Measurements from ENCODE around the gene GALNT12.

GALNT12 gene

GRCh38 chr9:98783518-98784226, 23.8 kb upstream of the GALNT12 start:
- DNase-seq (ENCODE audit: low spot score) = no peak

DNA sequence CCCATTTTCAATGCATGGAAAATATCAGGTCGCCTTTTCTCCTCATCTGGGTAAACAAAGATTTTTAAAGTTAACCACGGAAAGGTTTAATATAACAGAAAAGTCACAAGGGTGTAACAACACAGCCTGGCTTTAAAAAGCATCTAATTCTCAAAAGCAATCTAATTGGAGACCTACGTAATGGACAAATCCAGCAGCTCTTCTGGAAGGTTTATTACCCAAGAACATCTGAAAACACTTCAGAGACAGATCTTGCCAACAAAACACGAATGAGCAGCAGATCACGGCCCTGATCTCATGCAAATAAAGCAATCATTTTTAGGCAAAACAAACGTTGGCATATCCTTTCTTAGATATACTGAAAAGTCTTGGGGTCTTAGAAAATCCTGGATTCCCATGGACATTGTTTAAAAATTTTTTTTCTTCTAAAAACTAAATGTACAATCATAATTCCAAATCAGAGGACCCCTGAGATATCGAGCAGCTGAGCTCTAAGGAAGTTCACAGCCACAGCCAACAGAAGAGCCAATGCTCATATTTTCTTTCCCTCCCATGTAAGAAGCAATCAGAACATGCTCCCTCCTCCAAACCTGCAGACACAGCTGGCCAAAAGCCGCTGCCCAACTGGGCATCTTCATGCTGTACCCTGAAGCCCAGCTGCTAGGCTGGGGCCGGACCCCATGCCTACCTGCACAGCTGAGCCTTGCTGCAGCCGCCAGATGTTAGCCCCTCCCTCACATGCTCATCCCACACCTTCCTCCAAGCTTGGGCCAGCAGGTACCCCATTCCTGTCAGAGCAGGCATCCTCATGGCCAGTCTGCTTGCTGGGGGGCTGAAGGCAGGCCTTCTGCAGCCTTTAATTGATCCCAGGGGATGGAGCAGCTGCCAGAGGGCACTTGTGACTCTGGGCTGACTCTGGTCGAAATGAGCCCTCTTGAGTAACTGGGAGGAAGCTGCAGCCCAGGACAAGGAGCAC, 22.4 kb upstream of the GALNT12 start:
- no peak for DNase-seq (ENCODE audit: low spot score)

DNA sequence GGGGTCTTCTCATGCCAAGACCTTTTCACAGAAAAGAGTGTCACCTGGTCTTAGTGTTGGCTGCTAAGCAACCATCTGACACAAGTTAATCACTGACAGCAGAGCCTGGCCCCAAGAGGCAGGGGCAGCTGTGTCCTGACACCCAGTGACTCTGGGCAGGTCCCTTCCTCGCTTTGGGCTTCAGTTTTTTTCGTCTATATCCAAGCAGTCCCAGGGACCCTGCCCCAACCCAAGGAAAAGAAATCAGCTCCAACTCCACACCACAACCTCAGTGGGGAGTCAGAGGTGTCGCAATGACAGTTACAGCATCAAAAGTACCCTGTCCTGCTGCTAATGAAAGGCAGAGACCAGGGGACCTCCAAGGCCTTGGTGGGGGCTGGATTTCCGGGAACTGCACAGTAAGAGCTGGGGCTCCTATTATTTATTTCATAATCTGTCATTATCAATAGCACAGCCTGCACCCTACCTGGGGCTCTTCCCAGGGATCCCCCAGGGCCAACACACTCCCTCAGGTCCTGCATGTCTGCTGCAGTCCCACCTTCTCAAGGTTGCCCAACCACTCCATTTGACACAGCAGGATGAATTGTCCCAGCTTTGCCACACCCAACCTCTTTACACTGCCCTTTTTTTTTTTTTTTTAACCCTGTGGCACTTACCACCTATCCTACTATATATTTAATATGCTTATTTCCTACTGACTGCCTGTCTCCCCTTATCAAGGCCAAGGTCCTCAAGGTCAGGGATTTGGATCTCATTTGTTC, 20.5 kb upstream of the GALNT12 start:
- no peak for DNase-seq (ENCODE audit: low spot score)

DNA sequence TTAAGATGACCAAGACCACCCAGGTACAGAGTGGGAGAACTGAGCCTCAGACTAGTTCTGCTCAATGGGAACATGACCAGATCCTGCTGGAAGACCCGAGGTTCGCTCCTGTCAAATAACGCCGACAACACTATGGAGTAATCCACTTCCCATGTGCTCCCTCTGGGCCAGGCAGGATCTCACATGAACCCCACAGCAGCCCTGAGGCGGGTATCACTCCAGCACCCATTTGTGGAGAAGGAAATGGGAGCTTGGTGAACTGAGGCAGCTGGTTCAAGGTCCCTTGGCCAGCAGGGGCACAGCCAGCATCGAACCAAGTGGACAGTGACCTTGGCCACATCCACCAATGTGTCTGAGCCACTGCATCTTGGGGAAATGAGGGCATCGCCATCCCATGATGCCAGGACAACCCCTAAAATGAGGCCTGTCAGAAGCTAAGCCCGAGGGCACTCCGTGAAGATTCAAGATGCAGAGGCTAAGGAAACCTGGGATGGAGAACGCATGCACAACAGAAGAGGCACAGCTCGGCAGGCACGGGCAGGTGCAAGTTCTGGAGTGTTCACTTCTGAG, 19.6 kb upstream of the GALNT12 start:
- no peak for DNase-seq (ENCODE audit: low spot score)

DNA sequence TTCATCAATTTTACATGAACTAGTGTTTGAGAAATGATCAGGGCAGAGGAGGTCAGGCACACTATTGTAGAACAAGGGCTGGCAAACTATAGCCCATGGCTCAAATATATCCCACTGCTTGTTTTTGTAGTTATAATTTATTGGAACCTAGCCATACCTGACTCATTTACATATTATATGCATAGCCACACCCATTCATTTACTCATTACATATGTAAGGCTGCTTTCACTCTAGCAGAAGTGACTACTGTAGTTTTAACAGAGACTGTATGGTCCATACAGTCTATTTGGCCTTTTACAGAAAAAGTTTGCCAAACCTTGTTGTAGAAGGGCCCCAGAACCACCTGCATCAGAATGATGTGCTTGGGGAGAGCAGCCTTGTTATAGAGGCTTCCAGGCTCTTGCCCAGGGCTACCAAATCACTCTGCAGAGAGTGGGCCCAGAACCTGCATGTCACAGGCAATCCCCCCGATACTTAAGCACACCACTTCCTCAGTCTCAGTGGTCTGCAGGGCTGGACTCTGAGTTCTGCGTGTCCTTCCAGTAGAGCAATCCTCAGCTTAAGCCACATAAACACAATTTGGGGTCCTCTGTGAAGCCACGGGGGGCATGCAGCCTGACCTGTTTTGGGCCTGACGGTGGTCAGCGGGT, 17.9 kb upstream of the GALNT12 start:
- no peak for DNase-seq (ENCODE audit: low spot score)

DNA sequence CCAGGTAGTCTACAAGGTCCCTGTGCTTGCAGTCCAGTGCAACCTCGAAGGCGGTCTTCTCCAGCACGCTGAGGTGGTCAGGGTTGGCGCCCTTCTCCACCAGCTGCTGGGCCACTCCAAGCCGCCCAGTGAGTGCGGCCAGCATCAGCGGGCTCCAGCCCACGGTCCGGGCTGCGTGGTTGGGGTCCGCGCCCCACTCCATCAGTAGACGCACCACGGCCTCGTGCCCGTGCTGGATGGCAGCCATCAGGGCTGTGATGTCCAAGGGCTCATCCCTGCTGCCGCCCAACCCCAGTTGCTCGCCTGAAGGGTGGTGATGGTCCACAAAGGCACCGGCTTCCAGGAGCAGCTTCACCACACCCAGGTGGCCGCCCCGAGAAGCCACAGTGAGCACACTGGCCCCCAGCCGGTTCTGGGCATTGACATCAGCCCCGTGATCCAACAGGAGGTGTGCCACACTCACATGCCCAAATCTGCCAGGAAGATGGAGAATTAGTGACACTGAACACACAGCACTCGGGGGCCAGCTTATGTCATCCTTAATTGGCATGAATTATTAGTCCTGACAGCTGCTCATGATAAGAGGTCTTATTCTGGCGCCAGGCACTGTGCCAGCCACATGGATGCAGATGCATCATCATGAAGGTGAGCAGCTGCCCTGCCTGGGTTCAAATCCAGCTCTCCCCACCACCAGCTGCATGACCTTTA, 17.2 kb upstream of the GALNT12 start:
- DNase-seq (ENCODE audit: low spot score) = no peak

DNA sequence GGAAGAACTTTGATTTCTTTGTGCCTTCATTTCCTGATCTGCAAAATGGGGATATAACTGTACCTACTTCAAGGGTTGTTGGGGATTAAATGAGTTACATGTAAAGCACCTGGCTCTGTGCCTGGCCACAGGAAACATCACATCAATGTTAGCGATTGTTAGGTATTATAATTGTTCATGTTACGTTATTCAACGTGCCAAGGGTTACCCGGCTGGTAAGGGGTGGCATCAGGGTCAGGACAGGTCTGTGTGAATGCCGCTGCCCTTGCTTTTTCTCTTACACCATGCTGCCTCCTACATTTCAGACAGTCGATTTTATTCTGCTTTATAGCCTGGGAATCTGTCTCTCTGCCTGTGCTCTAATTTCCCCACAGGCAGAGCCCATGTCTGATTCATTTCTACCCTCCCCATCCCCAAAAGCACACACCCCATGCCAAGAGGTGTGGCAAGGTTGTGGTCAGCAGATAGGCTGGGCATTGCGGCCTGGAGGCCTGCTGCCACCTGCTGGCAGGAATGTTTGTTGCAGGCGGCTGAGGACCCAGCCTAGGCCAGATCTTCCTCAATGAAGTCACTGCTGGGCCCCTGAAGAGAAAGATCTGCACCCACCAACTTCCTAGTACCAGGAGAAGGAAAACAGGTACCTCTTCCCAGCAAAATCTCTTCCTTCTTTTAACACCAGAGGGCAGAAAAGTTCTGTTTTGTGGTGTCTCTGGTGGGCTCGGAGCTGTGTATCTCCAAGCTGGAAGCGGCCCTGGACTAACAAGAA, 16.4 kb upstream of the GALNT12 start:
- DNase-seq (ENCODE audit: low spot score) = peak; percentile 43

GRCh38 chr9:98791608-98792490, 15.6 kb upstream of the GALNT12 start:
- DNase-seq (ENCODE audit: low spot score) = no peak

GRCh38 chr9:98793031-98793430, 14.4 kb upstream of the GALNT12 start:
- DNase-seq (ENCODE audit: low spot score) = no peak

- no peak for DNase-seq (ENCODE audit: low spot score)
Measured at GRCh38 chr9:98794802-98795201, 12.7 kb upstream of the GALNT12 start.

DNA sequence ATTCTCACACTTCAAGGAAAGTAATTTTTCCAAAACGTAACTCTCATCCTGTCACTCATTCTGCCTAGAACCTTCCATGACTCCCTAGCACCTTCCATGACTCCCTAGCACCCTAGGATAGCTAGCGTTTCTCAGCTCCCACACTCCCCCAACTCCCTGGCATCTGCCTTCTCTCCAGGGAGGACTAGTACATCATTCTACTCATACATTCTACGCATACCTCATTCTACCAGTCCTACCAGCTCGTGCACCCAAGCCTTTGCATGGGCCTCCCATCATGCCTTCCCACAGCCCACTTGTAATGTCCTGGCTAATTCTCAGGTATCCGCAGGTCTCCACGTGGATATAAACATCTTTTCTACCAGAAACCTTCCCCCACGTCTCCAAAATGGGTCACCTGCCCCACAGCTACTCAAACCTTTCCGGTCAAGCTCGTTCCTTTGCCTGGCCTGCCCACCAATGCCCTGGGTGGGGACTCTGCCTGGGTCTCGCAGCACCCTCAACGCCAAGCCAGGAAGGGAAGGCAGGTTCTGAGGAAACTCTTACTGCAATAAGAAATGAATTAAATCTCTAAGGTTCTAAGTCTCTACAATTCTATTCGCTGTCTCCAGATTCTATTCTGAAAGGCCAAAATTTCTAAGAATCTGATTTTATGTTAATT, 12.0 kb upstream of the GALNT12 start:
- no peak for DNase-seq (ENCODE audit: low spot score)

DNA sequence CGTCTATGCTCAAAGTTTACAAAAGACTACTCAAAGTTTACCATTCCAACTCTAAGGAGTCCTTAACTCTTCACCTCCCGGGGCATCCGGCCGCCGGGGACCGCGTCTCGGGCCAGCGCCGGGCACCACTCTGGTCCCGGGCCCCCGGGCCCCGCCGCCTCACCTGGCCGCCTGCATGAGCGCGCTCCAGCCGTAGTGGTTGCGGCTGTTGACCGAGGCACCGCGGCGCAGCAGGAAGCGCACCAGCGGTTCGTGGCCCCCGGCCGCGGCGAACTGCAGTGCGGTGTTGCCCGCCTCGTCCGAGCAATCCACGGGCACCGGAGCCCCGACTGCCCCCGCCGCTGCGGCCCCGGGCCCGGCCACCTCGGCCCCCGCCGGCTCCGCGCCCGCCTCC, 11.5 kb upstream of the GALNT12 start:
- no peak for DNase-seq (ENCODE audit: low spot score)

DNA sequence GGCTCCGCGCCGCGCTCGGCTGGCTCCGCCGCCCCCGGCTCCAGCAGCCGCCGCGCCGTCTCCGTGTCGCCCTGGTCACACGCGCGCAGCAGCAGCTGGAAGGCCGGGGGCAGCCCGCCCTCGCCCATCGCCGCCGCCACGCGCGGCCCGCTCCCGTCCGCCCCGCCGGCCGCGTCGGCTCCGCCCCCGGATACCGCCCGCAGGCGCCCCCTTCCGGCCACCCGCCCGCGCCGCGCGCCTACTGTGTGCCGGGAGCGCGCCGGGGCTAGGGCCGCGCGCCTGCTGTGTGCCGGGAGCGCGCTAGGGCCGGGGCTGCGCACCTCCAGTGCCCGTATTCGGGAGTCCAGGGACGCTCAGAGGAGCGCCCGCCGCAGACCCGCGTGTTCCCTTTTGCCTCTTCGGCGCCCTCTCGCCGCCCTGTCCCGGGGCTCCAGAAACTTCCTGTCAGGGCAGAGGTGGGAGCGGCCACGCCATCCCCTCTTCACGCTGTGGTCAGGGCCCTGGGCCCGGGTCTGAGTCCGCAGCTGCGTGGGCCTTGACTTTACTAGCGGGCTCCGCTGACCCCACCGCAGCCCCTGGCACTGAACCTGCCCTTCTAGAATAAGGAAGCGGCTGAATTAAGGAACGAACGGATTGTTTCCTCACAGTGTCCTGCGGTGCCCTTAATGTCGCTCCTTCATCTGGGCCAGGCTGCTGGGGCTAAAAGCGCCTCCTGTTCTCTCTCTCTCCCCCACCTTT, 10.9 kb upstream of the GALNT12 start, which contains the start of gene ANKS6:
TSS of gene ANKS6 (minus strand) at position 192 of the 738 bp plus-strand sequence. CDS start at position 128, 64 bp downstream.
- DNase-seq (ENCODE audit: low spot score) = peak; percentile 51

GRCh38 chr9:98797491-98797890, 10.0 kb upstream of the GALNT12 start:
- no peak for DNase-seq (ENCODE audit: low spot score)

DNA sequence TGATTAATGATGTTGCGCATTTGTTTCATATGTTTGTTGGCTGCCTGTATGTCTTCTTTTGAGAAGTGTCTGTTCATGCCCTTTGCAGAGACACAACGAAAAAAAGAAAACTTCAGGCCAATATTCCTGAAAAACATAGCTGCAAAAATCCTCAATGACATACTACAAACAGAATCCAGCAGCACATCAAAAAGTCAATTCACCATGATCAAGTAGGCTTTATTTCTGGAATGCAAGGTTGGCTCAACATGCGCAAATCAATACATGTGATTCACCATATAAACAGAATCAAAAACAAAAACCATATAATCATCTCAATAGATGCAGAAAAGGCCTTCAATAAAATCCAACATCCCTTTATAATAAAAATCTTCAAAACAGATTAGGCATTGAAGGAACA, 9.2 kb upstream of the GALNT12 start:
- no peak for DNase-seq (ENCODE audit: low spot score)

- no peak for DNase-seq (ENCODE audit: low spot score)
Measured at GRCh38 chr9:98801561-98801960, 5.9 kb upstream of the GALNT12 start.

DNA sequence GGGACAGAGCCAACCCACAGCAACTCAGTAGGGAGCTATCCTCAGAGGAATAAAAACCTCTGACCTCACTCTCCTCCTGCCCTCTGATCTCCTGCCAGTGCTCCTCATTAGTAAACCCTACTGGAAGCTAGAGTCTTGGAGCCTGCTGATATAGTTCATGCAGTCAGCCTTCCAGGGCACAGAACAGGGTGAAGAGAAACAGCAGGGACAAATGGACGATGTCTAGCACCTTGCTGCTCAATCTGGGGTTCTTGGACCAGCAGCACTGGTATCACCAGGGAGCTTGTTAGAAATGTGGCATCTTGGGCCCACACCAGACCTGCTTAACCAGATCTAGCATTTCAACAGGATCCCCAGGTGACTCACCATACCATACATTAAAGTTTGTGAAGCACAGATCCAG, 5.5 kb upstream of the GALNT12 start:
- no peak for DNase-seq (ENCODE audit: low spot score)

All from SK-N-DZ (cell line).